Fibroblast of villous mesenchyme (primary cell): ENCODE data around the gene FAM217A. TPM values are rescaled to one million over a fixed set of nuclear protein-coding genes. Genes with fewer than 3 reads are reported as not detected.

Experiments used
- DNase-seq: peaks from one replicate; pipeline ENCODE4 v3.0.0-alpha.2; 2010; ENCODE audit warnings: low read depth
- H3K4me3 ChIP-seq: 2 replicates; pipeline ENCODE4 v1.5.1; 2011; ENCODE audit warnings: low read depth, mild to moderate bottlenecking, low read length
- total RNA-seq: library from RNA; depleted of rRNA; stranded (reverse); fragments of >200 nt; gene quantifications from 2 replicates; pipeline ENCODE4 v1.2.3, GENCODE V29; 2012
- TF ChIP-seq, protein P1 (sequence below): IDR thresholded peaks from 2 replicates; pipeline ENCODE4 v1.5.1; 2012; ENCODE audit warnings: low read depth, mild to moderate bottlenecking, low read length; ENCODE audit not compliant: insufficient read depth

FAM217A gene
- total RNA-seq, 1 donor: not detected

DNA sequence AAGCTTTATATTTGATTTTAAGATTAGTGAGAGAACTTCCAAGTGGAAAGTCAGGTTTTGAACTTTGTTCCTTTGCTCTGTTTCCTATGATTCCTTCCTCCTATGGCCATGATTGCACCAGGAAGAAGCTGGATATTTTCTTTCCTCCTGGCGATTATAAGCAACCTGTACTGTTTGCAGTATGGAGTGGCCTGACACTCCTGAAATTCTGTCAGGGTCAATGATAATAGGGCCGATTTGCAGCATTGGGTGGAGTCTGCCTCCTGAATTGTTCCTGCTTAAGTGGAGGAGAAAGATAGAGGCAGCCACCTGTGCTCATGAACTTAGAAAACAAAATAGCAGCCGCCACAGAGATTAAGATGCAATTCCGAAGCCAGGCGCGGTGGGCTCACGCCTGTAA, 9.8 kb upstream of the FAM217A start:
- DNase-seq: no peak
- TF ChIP-seq, protein P1, sequence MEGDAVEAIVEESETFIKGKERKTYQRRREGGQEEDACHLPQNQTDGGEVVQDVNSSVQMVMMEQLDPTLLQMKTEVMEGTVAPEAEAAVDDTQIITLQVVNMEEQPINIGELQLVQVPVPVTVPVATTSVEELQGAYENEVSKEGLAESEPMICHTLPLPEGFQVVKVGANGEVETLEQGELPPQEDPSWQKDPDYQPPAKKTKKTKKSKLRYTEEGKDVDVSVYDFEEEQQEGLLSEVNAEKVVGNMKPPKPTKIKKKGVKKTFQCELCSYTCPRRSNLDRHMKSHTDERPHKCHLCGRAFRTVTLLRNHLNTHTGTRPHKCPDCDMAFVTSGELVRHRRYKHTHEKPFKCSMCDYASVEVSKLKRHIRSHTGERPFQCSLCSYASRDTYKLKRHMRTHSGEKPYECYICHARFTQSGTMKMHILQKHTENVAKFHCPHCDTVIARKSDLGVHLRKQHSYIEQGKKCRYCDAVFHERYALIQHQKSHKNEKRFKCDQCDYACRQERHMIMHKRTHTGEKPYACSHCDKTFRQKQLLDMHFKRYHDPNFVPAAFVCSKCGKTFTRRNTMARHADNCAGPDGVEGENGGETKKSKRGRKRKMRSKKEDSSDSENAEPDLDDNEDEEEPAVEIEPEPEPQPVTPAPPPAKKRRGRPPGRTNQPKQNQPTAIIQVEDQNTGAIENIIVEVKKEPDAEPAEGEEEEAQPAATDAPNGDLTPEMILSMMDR: no peak
- no peak overlapping the region for H3K4me3 ChIP-seq

DNA sequence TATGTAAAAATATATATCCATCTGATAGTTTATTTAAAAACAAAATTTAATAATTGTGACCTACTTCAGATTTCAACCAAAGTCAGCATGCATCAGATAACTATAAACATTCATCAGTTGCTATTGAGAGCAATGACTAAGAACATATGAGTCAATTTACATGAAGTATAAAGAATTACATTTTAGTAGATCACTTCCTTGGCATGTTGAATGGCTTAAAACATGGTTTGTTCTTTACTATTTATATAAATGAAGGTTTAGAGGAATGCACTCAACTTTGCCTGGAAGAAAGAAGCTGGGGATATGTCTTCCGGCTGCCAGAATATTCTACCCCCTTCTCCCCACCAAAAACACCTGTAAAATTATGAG, 6.4 kb upstream of the FAM217A start:
- no peak overlapping the region for H3K4me3 ChIP-seq
- no peak for DNase-seq
- TF ChIP-seq, protein P1: no peak

DNA sequence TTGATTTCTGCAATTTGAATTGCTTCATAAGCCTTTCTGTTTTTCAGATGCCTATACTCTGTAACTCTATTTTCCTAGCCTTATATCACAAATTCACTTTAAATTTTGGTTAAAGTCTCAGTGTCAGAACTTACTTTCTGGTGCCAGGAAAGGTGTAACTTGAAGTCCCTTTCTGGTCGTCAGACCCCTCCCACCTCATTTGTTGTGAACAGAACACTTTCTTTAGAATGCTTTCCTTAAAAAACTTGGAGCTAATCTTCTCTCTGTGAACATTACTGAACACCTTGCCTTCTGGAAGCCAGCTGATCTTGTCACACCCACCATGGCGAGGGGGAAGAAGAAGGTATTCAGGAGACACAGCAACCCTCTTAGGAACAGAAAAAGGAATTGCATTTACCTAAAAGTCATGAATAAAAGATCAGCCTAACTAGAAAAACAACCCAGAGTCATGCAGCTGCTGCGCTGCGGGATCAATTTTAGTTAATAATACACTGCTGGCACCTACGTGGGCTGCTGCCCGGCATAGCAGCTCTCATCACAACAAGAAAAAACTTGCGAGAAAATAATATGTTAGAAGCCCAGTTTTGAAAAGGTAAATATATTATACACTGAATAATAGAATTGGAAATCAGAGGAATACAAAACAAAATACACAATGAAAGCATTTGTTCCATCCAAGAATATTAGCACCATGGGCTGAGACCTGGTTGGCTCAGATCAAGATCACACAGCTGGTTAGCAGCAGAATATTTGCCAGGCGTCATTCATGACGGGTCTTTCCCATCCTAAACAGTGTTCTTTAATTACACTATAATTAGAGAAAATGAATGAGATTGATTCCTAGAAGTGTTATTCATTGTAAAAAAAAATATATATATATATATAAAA, 5.8 kb upstream of the FAM217A start:
- DNase-seq: no peak
- no peak overlapping the region for H3K4me3 ChIP-seq
- TF ChIP-seq, protein P1: no peak

DNA sequence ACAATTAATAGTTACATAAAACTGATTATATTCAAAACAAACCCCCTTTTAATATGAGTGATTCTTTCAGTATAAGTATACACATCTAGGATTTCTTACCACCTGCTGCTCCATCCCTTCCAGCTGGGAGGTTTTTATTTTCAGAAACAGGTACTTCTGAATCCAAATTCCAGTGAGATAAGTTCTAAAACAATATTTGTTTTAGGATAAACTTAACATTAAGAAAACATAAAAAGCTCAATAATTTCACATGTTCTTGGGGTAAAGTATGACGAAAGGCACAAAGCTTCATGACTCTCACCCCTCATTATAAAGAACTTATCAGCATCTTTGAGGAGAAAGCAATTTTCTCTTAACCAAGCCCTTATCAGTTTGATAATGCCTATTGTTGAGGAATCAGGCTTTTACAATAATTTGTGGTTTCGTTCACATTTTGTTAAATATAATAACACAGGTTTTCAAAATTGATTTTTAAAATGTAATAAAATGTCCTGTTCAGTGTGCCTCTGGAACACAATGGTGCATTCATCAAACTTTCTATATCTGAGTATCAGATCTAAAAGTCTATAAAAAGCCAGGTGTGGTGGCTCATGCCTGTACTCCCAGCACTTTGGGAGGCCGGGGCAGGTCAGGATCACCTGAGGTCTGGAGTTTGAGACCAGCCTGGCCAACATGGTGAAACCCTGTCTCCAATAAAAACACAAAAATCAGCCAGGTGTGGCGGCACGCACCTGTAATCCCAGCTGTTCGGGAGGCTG, 4.3 kb downstream of the FAM217A start:
- TF ChIP-seq, protein P1: no peak
- no peak for DNase-seq
- H3K4me3 ChIP-seq: no peak overlapping the region

DNA sequence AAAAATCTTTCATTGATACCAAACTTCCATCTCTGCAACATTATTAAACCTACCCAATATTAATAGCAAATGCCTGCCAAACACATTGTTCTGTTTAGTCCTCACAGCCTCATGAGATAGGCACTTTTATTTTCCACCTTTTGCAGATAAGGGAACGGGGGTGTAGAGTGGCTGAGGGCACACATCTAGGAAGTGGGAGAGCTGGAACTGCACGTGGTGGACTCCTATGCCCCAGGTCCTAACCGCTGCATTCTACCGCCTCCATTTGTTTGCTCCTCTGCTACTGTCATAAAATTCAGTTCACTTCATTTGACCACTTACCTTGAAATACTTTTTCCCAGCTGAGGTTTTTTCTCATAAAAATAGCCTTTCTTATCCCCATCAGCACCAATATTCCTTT, 7.6 kb downstream of the FAM217A start:
- no peak for DNase-seq
- TF ChIP-seq, protein P1: no peak
- H3K4me3 ChIP-seq: no peak overlapping the region

DNA sequence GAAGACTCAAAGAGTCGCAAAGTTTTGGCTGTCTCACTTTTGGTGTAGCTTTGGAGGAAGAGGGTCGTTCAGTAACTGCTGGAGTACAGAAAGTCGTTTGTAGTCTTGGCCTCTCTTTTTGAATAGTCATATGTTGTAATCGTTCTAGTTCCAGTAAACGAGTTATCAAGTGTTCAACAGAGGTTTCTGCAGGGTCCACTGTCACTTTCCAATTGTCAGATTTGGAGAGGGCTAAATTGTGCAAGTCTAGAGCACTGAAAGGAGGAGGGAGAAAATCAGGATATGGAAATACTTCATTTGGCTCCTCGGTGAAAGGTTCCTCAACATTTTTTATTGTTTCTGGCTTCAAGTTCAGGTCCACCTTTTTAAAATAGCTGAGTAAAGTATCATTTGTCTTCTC, 9.7 kb downstream of the FAM217A start:
- no peak overlapping the region for H3K4me3 ChIP-seq
- no peak for DNase-seq
- TF ChIP-seq, protein P1: no peak
